GM12865 (cell line): ENCODE data around the gene RBPJ.

ENCODE experiments used
- DNase-seq: peaks from one replicate; pipeline ENCODE4 v3.0.0; 2010; ENCODE audit warnings: low read depth
- H3K4me3 ChIP-seq: 2 replicates; pipeline ENCODE4 v1.5.1; 2011; ENCODE audit warnings: mild to moderate bottlenecking, low read depth, low read length, control low read depth
- CTCF ChIP-seq: IDR thresholded peaks from 2 replicates; pipeline ENCODE4 v1.5.1; 2011; ENCODE audit warnings: low read length, control low read depth, low read depth, inconsistent platforms; ENCODE audit not compliant: insufficient read depth; ENCODE audit errors: missing control alignments

The RBPJ gene

DNA sequence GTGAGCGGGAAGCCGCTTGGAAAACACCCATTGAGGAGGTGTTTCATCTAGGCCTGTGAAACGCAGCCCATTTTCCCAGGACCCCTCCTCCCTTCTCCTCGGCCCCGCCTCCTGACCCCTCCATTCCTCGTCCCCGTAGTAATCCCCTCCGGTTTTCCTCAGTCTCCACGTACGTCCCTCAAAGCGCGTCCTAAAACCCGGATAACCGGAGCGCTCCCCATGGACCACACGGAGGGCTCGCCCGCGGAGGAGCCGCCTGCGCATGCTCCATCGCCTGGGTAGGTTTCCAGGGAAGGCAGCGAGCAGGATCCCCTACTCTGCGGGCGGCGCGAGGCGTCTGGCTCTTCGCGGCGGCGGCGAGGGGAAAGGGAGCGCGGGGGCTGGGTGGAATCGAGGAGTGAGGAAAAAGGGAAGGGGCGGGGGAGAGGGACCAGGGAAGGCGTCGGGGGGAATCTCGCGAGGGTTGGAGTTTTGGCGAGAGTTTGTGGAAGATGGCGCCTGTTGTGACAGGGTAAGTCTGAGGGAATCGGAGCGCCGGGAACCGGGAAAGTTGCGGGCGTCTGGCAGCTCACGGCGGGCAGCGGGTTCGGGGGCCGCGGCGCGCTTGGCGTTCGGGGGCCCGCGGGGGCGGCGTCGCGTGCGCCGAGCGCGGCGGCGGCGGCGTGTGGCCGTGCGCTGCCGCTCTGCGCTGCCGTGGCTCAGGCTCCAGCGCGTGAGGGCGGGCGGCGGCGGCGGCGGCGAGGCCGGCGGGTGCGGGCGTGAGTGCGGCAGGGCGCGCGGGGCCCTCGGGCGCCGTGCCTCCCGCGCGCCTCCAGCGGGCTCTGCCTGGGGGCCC, at the start of gene RBPJ:
Gene RBPJ, plus strand, starts transcription at position 477 of the 835 bp plus-strand sequence. Its CDS starts 15 bp downstream, at position 492.
- H3K4me3 ChIP-seq = peak within 1 kb of the TSS; percentile 98
- no peak for TF ChIP-seq CTCF
- peak; percentile 94 for DNase-seq

DNA sequence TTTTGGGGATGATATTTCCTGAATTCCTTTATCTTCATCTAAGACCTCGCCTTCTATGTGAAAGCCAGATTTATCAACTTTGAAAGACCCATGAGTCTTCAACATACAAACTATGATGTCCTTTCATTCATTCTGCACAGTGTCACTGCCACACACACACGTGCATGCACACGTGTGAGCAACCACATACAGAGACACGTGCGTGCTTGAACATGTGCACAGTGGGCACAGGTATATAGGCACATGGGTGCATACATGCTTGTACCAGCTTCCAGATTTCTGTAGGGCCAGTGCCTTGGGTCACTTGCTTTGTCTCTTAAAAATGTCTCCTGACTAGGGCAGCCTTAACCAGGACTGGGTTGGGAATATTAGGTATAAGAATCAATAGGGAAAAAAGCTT, 49.1 kb upstream of the RBPJ start:
- no peak for TF ChIP-seq CTCF
- DNase-seq = no peak
- H3K4me3 ChIP-seq = no peak overlapping the region

GRCh38 chr4:26272654-26273615, 47.9 kb upstream of the RBPJ start:
- DNase-seq = no peak
- TF ChIP-seq CTCF = no peak
- H3K4me3 ChIP-seq = no peak overlapping the region

DNA sequence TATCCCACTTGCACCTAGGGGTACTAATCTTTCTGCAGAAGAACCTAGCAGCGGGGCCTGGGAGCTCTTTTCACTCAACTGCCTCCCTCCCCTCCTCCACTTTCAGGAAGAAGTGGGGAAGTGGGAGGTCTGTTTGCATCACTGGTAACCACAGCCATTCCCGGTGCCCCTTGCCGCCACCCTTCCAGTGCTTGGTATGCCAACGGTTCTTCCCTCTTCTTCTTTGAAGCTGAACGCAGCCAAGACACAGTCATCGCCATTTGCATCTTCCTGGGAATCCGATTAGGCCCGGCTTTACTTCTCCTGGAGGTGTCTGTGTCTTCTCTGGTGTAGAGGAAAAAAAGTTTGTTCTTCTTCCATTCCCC, 47.2 kb upstream of the RBPJ start:
- no peak overlapping the region for H3K4me3 ChIP-seq
- no peak for TF ChIP-seq CTCF
- DNase-seq = no peak

GRCh38 chr4:26275281-26275680, 45.5 kb upstream of the RBPJ start:
- no peak overlapping the region for H3K4me3 ChIP-seq
- no peak for DNase-seq
- TF ChIP-seq CTCF = no peak

DNA sequence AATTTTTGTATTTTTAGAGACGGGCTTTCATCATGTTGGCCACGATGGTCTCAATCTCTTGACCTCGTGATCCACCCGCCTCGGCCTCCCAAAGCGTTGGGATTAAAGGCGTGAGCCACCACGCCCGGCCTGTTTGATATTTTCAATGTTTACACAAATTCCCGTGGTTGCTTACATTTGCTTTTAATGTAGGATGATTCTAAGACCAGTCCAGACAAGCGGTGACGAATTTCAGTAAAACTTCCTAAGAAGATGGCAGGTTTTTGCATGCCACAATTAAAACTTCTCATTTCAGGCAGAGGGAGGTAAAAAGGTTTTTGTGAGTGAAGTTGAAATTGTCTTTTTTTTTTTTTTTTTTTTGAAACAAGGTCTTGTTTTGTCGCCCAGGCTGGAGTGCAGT, 41.4 kb upstream of the RBPJ start:
- TF ChIP-seq CTCF = no peak
- no peak overlapping the region for H3K4me3 ChIP-seq
- DNase-seq = no peak
